ENCODE data around the gene CEP350. TPM values are rescaled to one million over a fixed set of nuclear protein-coding genes. Genes with fewer than 3 reads are reported as not detected.
"Not testable (repeated sequence)": the region's sequence is repeated elsewhere in the genome, so short reads cannot be mapped to it uniquely, and the experiment has no call there.

Gene CEP350
- total and polyA plus RNA-seq, 2 of the 13 experiments (the other 11 are each of a cell fraction or from before 2014, with no cell fraction given) = 7.6 to 35.9 TPM

GRCh38 chr1:180006762-180007161 lies 52.2 kb downstream of the CEP350 start:
- CTCF ChIA-PET (ENCODE audit: low intra/inter-chr PET ratio, low total read pairs); in situ Hi-C loops (cut with HindIII; ENCODE audit: extremely low pct_ligation_motif_present, low pct_unique_long_range_greater_than_20kb); H3K9me3 ChIP-seq (ENCODE audit: low read length); H3K27me3 ChIP-seq (ENCODE audit: control insufficient read depth in 1 of 2, insufficient read depth in 2 of 2, low read length in 2 of 2); POLR2A ChIA-PET; H4K20me1 ChIP-seq (ENCODE audit: insufficient read depth, low read length); H2AFZ ChIP-seq (ENCODE audit: low read length); H3K9ac ChIP-seq (ENCODE audit: insufficient read depth, low read depth, low read length); H3K4me3 ChIP-seq (replicated peaks in 1 of 3; ENCODE audit: insufficient read depth in 1 of 3, low read depth in 2 of 3, low read length in 3 of 3); ATAC-seq; H3K27ac ChIP-seq (ENCODE audit: extremely low read length, insufficient read depth, low read length); H3K79me2 ChIP-seq (ENCODE audit: insufficient read depth, low read length); H3K4me2 ChIP-seq (ENCODE audit: low read depth, low read length); H3K4me1 ChIP-seq (ENCODE audit: insufficient read depth, low read length); DNase-seq (ENCODE audit: low spot score); BruUV-seq (replicated peaks); FAIRE-seq; intact Hi-C loops (cut with micrococcal nuclease; ENCODE audit: unreplicated experiment): not testable (repeated sequence)
- 0 out of 2 replicates have a peak, but pooled peaks have one; percentile 24 for TF ChIP-seq ZMYM3 (CRISPR knock-in tag; IDR thresholded peaks at IDR 0.05)
- WGBS (ENCODE audit: low lambda C conversion rate) = 100% methylated on average over 1 of the region's 1 CpG
- H3K36me3 ChIP-seq (replicated peaks in 1 of 2; ENCODE audit: control insufficient read depth in 1 of 2, insufficient read depth in 2 of 2, low read length in 2 of 2) = peaks cover 4 to 10% of the 10 kb centered on the region in 2 experiments; a peak in 2 of 5 replicates

- H3K9me3 ChIP-seq (ENCODE audit: low read length) = no peaks in the 10 kb centered on the region
- H3K4me2 ChIP-seq (ENCODE audit: low read depth, low read length) = no peak overlapping the region
- TF ChIP-seq HDAC2 (CRISPR knock-in tag; IDR thresholded peaks at IDR 0.05) (no peak), ZNF543 (CRISPR knock-in tag; IDR thresholded peaks at IDR 0.05) (no peak), ZFP36 (IDR thresholded peaks at IDR 0.05; ENCODE audit: borderline replicate concordance, low read depth, low read length, partially characterized antibody) (no peak)
- H3K4me1 ChIP-seq (ENCODE audit: insufficient read depth, low read length) = no peaks in the 10 kb centered on the region
- ChIA-PET POLR2A (no interaction called here), CTCF (ENCODE audit: low intra/inter-chr PET ratio, low total read pairs) (no interaction called here)
- intact Hi-C loops (cut with micrococcal nuclease; ENCODE audit: unreplicated experiment) (loop anchor here (10.0 kb wide), 1 partner anchor 65 kb away; the partner anchor contains the start of gene CEP350), in situ Hi-C loops (cut with HindIII; ENCODE audit: extremely low pct_ligation_motif_present, low pct_unique_long_range_greater_than_20kb) (no loop called here)
- WGBS (ENCODE audit: low lambda C conversion rate) = 100% methylated on average over 1 of the region's 1 CpG
- H3K27me3 ChIP-seq (ENCODE audit: control insufficient read depth in 1 of 2, insufficient read depth in 2 of 2, low read length in 2 of 2) = no peaks in the 10 kb centered on the region
- FAIRE-seq (no peak), ATAC-seq (no peak), DNase-seq (ENCODE audit: low spot score) (no peak)
- H3K4me3 ChIP-seq (replicated peaks in 1 of 3; ENCODE audit: insufficient read depth in 1 of 3, low read depth in 2 of 3, low read length in 3 of 3) = no peak overlapping the region
- H3K36me3 ChIP-seq (replicated peaks in 1 of 2; ENCODE audit: control insufficient read depth in 1 of 2, insufficient read depth in 2 of 2, low read length in 2 of 2) = peaks cover 11 to 71% of the 10 kb centered on the region in 2 experiments
- H3K27ac ChIP-seq (ENCODE audit: extremely low read length, insufficient read depth, low read length) = no peak overlapping the region
- H4K20me1 ChIP-seq (ENCODE audit: insufficient read depth, low read length) = no peaks in the 10 kb centered on the region
- H3K79me2 ChIP-seq (ENCODE audit: insufficient read depth, low read length) = no peaks in the 10 kb centered on the region
- no peak overlapping the region for H2AFZ ChIP-seq (ENCODE audit: low read length)
- no TSS peak for BruUV-seq (replicated peaks)
- H3K9ac ChIP-seq (ENCODE audit: insufficient read depth, low read depth, low read length) = no peak overlapping the region
Measured at GRCh38 chr1:180020017-180020416, 65.4 kb downstream of the CEP350 start.
